Esophagus (tissue), 2 donors: ENCODE results near the gene CCDC124. TPM values are rescaled to one million over a fixed set of nuclear protein-coding genes. Genes with fewer than 3 reads are reported as not detected.
"Not testable (repeated sequence)": the region's sequence is repeated elsewhere in the genome, so short reads cannot be mapped to it uniquely, and the experiment has no call there.

Experiments used
- H3K27ac ChIP-seq, 2 donors: one replicate each; pipeline ENCODE4 v1.5.1; 2013; ENCODE audit warnings: low read depth in 2 of 2, mild to moderate bottlenecking in 2 of 2, inconsistent platforms in 1 of 2, low read length in 1 of 2, moderate library complexity in 1 of 2
- H3K27me3 ChIP-seq, 2 donors: one replicate each; pipeline ENCODE4 v1.6.1; 2013; ENCODE audit warnings: low read length in 2 of 2, control low read depth in 1 of 2, mild to moderate bottlenecking in 1 of 2; ENCODE audit not compliant: insufficient read depth in 2 of 2, control insufficient read depth in 1 of 2
- H3K36me3 ChIP-seq, 2 donors: one replicate each; pipeline ENCODE4 v1.6.1; 2013; ENCODE audit warnings: low read length in 1 of 2; ENCODE audit not compliant: control insufficient read depth in 2 of 2, insufficient read depth in 2 of 2
- H3K4me1 ChIP-seq, 2 donors: one replicate each; pipeline ENCODE4 v1.6.1; 2013; ENCODE audit warnings: low read length in 1 of 2; ENCODE audit not compliant: control insufficient read depth in 2 of 2, insufficient read depth in 2 of 2
- H3K4me3 ChIP-seq, 2 donors: one replicate each; pipeline ENCODE4 v1.5.1; 2013; ENCODE audit warnings: low read length in 2 of 2, mild to moderate bottlenecking in 2 of 2, low read depth in 1 of 2, moderate library complexity in 1 of 2
- H3K9me3 ChIP-seq, 2 donors: one replicate each; pipeline ENCODE4 v1.6.1; 2013; ENCODE audit warnings: mild to moderate bottlenecking in 2 of 2, low read depth in 1 of 2, low read length in 1 of 2, moderate library complexity in 1 of 2; ENCODE audit not compliant: control insufficient read depth in 2 of 2, insufficient read depth in 1 of 2
- WGBS, 2 donors: extraction: QIAGEN DNeasy Blood & Tissue Kit; methylation state at CpG; one replicate each; pipeline ENCODE4 v1.1.7; 2013; 5-methylcytosine and 5-hydroxymethylcytosine counted together
- polyA plus RNA-seq, 2 donors: library from polyadenylated mRNA; stranded (reverse); fragments of 200-250 nt; gene quantifications; one replicate each; pipeline ENCODE4 v1.2.3, GENCODE V29; 2013
- donor health status: healthy with polysubstance abuse.
- donor health status: Bipolar disorder and iron deficiency.

The CCDC124 gene
- polyA plus RNA-seq, 2 donors: 101 to 111 TPM

GRCh38 chr19:17977021-17977420 lies 44.2 kb downstream of the CCDC124 start:
- 81 to 83% methylated on average over 4 of the region's 4 CpGs for WGBS, 2 donors
- peaks cover 0 to 2% of the 10 kb centered on the region in 2 donors for H3K9me3 ChIP-seq
- H3K4me3 ChIP-seq: no peak overlapping the region

DNA sequence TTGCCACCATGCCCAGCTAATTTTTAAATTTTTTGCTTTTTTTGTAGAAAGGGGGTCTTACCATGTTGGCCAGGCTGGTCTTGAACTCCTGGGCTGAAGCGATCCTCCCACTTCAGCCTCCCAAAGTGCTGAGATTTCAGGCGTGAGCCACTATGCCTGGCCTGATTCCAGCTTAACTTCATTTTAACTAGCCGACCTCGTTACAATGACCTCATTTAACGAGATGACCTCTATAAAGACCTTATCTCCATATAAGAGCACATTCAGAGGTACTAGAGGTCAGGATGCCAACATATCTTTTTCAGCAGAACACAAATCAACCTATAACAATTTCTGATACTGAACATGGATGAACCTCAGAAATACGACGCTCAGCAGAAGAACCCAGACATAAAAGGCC lies 44.7 kb downstream of the CCDC124 start:
- H3K27ac ChIP-seq: no peak overlapping the region
- no peaks in the 10 kb centered on the region for H3K27me3 ChIP-seq
- H3K36me3 ChIP-seq: no peaks in the 10 kb centered on the region
- 79 to 81% methylated on average over 7 of the region's 7 CpGs for WGBS, 2 donors
- peaks cover 0 to 2% of the 10 kb centered on the region in 2 donors for H3K9me3 ChIP-seq
- no peaks in the 10 kb centered on the region for H3K4me1 ChIP-seq
- H3K4me3 ChIP-seq: no peak overlapping the region

More at GRCh38 chr19:17977021-17977420, 44.2 kb downstream of the CCDC124 start:
- Histone ChIP-seq H3K4me1 (no peaks in the 10 kb centered on the region), H3K36me3 (no peaks in the 10 kb centered on the region), H3K27ac (no peak overlapping the region), H3K27me3 (no peaks in the 10 kb centered on the region)

DNA sequence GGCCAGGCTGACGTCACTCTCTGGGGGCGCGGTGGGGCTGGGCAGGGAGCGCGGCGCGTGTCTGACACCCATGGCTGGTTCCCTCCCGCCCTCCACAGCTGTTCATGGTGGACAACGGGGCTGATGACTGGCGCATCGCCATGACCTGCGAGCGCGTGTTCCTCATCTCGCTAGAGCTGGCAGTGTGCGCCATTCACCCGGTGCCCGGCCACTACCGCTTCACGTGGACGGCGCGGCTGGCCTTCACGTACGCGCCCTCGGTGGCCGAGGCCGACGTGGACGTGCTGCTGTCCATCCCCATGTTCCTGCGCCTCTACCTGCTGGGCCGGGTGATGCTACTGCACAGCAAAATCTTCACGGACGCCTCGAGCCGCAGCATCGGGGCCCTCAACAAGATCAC lies 48.8 kb downstream of the CCDC124 start:
- Histone ChIP-seq H3K9me3 (peaks cover 0 to 2% of the 10 kb centered on the region in 2 donors), H3K27me3 (no peaks in the 10 kb centered on the region), H3K27ac (no peak overlapping the region), H3K4me1 (no peaks in the 10 kb centered on the region), H3K4me3 (no peak overlapping the region), H3K36me3 (no peaks in the 10 kb centered on the region)
- 92 to 94% methylated on average over 38 of the region's 38 CpGs for WGBS, 2 donors

- Histone ChIP-seq H3K4me1 (no peaks in the 10 kb centered on the region), H3K4me3 (no peak overlapping the region), H3K27me3 (no peaks in the 10 kb centered on the region), H3K9me3 (peaks cover 0 to 2% of the 10 kb centered on the region in 2 donors), H3K27ac (no peak overlapping the region), H3K36me3 (no peaks in the 10 kb centered on the region)
- 80 to 84% methylated on average over 22 of the region's 22 CpGs for WGBS, 2 donors
Observed at GRCh38 chr19:17982430-17982829, 49.6 kb downstream of the CCDC124 start.

DNA sequence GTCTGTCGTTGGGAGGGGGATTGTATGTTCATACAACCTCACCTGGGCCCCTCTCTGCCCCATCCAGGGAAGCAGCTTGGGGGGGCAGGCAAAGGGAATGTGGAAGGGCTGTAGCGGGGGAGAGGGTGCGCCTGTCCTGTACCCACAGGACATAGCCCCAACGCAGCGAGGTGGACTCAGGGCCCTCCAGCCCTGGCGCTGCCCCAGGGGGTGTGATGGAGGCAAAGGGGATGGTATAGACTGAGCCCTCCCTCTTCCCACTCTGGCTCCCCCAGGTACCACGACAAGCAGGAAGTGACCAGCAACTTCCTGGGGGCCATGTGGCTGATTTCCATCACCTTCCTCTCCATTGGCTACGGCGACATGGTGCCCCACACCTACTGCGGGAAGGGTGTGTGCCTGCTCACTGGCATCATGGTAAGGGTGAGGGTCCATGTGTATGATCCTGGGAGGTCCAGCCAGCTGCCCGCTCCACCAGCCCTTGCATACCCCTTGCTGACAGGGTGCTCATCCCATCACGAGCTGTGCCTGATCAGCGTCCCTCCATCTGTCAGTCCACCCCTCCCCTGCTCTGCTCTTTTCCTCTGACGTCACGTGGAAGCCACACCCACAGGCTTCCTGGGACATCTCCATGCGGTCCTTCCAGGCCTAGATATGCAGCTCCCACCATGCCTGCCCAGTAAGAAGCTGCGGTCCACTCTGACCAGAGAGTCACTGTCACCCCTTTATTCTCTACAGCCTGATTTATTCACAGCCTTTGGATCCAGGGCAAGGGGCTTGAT lies 52.4 kb downstream of the CCDC124 start:
- Histone ChIP-seq H3K36me3 (no peaks in the 10 kb centered on the region), H3K27me3 (no peaks in the 10 kb centered on the region), H3K9me3 (peaks cover 0 to 2% of the 10 kb centered on the region in 2 donors), H3K27ac (no peak overlapping the region), H3K4me3 (no peak overlapping the region), H3K4me1 (no peaks in the 10 kb centered on the region)
- 71 to 74% methylated on average over 17 of the region's 17 CpGs for WGBS, 2 donors

- not testable (repeated sequence) for H3K9me3 ChIP-seq, H3K4me3 ChIP-seq, H3K27me3 ChIP-seq, H3K4me1 ChIP-seq, H3K36me3 ChIP-seq, H3K27ac ChIP-seq
- WGBS, 2 donors: 77 to 83% methylated on average over 8 of the region's 8 CpGs
Observed at GRCh38 chr19:17986569-17986968, 53.8 kb downstream of the CCDC124 start.

DNA sequence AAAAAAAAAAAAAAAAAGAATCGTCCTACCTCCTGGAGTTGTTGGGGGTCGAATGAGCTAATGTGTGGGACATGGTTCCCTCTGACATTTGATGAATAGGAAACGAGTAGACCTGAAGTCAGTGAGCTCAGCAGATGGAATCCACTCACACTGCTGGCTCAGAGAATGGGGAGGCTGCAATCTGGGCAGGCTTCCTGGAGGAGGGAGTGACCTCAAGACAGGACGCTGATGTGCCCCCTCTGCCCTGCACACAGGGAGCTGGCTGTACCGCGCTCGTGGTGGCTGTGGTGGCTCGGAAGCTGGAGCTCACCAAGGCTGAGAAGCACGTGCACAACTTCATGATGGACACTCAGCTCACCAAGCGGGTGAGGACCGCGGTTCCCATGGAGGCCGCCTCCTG lies 55.3 kb downstream of the CCDC124 start:
- H3K4me3 ChIP-seq: no peak overlapping the region

DNA sequence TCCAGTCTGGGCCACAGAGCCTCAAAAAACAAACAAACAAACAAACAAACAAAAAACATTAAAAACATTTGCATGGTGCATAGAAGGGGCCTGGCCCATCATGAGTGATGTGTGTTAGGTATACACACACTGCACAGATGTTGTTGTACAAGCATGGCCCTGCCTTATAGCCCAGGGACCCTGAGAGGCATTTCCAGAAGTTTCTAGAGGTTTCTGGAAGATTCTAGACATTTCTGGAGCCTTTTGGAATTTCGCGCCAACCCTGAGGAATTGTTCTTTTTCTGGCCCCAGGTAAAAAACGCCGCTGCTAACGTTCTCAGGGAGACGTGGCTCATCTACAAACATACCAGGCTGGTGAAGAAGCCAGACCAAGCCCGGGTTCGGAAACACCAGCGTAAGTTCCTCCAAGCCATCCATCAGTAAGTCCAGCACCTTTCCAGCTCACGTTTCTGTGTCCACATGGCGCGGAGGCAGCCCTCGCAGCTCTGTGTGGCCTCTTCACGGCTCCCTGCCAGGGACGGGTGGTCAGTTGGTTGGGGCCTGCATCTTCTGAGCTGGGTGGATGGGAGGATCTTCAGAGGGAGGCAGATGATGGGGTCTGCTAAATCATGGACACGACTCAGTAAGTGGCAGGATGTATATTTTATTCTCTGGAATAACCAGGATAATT lies 56.7 kb downstream of the CCDC124 start:
- 88 to 89% methylated on average over 16 of the region's 16 CpGs for WGBS, 2 donors
- no peaks in the 10 kb centered on the region for H3K4me1 ChIP-seq
- H3K27ac ChIP-seq: no peak overlapping the region
- H3K36me3 ChIP-seq: no peaks in the 10 kb centered on the region
- H3K9me3 ChIP-seq: no peaks in the 10 kb centered on the region
- no peaks in the 10 kb centered on the region for H3K27me3 ChIP-seq
- H3K4me3 ChIP-seq: no peak overlapping the region

More for the DNA sequence above, 55.3 kb downstream of the CCDC124 start:
- no peak overlapping the region for H3K27ac ChIP-seq
- no peaks in the 10 kb centered on the region for H3K4me1 ChIP-seq
- H3K27me3 ChIP-seq: no peaks in the 10 kb centered on the region
- WGBS, 2 donors: 87 to 91% methylated on average over 13 of the region's 13 CpGs
- no peaks in the 10 kb centered on the region for H3K9me3 ChIP-seq
- no peaks in the 10 kb centered on the region for H3K36me3 ChIP-seq

DNA sequence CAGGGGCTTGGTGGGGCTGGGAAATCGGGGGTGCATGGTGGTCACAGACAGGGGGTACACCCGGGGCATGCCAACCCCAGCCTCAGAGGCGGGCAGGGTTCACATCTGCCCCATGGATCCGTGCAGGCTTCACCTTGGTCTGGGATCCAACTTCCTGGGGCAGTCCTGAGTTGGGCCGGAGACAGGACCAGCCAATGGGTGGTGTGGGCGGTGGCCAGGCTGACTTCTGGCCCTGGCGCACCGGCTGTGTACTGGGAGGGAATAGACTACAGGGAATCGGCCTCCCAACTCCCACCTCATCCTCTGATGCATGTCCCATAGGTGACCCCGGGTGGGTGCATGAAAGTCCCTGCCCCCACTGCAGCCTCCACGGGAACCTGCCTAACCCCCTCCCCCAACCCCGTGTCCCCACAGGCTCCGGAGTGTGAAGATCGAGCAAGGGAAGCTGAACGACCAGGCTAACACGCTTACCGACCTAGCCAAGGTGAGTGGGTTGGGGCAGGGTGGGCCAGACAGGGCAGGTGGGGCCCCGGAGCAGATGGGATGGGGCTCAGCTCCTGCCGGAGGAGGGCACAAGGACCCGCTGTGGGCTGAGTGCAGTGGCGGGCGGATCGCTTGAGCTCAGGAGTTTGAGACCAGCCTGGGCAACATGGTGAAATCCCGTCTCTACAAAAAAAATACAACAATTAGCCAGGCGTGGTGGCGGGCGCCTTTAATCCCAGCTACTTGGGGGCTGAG lies 60.4 kb downstream of the CCDC124 start:
- H3K27ac ChIP-seq: no peak overlapping the region
- H3K27me3 ChIP-seq: no peaks in the 10 kb centered on the region
- no peaks in the 10 kb centered on the region for H3K36me3 ChIP-seq
- H3K4me3 ChIP-seq: no peak overlapping the region
- H3K4me1 ChIP-seq: no peaks in the 10 kb centered on the region
- WGBS, 2 donors: 70 to 73% methylated on average over 27 of the region's 27 CpGs
- H3K9me3 ChIP-seq: no peaks in the 10 kb centered on the region
